ENCODE measurements around the gene CLOCK. TPM values are rescaled to one million over a fixed set of nuclear protein-coding genes. Genes with fewer than 3 reads are reported as not detected.
A peak's percentile ranks its signal among the peaks of the same experiment; 100 is the strongest.

The CLOCK gene
- total RNA-seq, 1 experiment from 2014 or later, result 9.5 TPM

DNA sequence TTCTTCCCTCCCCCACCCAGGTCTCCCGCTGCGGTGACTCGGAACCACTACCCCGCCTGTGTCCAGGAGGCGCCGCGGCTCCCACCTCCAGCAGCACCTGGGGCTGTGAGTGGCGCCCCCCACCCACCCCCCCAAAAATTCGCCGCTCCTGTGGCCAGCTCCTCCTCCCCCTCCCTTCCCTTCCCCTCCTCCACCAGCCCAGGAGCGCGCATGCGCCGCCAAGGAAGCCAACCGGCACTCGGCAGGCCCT is 278 bp downstream of the CLOCK start:
- H3K9me3 ChIP-seq, result no peaks in the 10 kb centered on the region
- intact Hi-C loops (cut with micrococcal nuclease; ENCODE audit: unreplicated experiment), result loop anchor here (2.0 to 10.0 kb wide), 5 partner anchors 22 to 199 kb away; partner anchors contain the start of gene SRD5A3
- H3K4me1 ChIP-seq, result peaks cover 19% of the 10 kb centered on the region
- no peaks in the 10 kb centered on the region for H3K36me3 ChIP-seq (ENCODE audit: control insufficient read depth, insufficient read depth, low read length)
- peak overlapping the region; percentile 56 for H3K27ac Mint-ChIP-seq (ENCODE audit: unreplicated experiment)
- no peaks in the 10 kb centered on the region for H3K36me3 Mint-ChIP-seq (ENCODE audit: insufficient read depth, unreplicated experiment)
- peak overlapping the region; percentile 83 for H3K4me3 Mint-ChIP-seq (ENCODE audit: unreplicated experiment)
- no TSS peak for BruUV-seq (replicated peaks)
- TF ChIP-seq, protein P1, sequence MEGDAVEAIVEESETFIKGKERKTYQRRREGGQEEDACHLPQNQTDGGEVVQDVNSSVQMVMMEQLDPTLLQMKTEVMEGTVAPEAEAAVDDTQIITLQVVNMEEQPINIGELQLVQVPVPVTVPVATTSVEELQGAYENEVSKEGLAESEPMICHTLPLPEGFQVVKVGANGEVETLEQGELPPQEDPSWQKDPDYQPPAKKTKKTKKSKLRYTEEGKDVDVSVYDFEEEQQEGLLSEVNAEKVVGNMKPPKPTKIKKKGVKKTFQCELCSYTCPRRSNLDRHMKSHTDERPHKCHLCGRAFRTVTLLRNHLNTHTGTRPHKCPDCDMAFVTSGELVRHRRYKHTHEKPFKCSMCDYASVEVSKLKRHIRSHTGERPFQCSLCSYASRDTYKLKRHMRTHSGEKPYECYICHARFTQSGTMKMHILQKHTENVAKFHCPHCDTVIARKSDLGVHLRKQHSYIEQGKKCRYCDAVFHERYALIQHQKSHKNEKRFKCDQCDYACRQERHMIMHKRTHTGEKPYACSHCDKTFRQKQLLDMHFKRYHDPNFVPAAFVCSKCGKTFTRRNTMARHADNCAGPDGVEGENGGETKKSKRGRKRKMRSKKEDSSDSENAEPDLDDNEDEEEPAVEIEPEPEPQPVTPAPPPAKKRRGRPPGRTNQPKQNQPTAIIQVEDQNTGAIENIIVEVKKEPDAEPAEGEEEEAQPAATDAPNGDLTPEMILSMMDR (IDR thresholded peaks at IDR 0.05; ENCODE audit: insufficient read depth in 1 of 2, low read depth in 1 of 2, low read length in 1 of 2, severe bottlenecking in 1 of 2, unreplicated experiment in 1 of 2), result no peak
- no peaks in the 10 kb centered on the region for H3K27me3 ChIP-seq (replicated peaks; ENCODE audit: control insufficient read depth, insufficient read depth, low read length)
- peak in 1 of 2 experiments; percentile 76 for DNase-seq
- CTCF ChIA-PET, result interaction anchor here (0.8 to 1.5 kb wide), 5 partner anchors 8 to 161 kb away, joined by 4 to 5 read pairs (median 4); no protein-coding TSS in a partner anchor
- no peaks in the 10 kb centered on the region for H3K9me3 Mint-ChIP-seq (ENCODE audit: unreplicated experiment)
- H3K27me3 Mint-ChIP-seq (ENCODE audit: insufficient read depth, unreplicated experiment), result no peaks in the 10 kb centered on the region
- peaks cover 23% of the 10 kb centered on the region for H3K4me1 Mint-ChIP-seq (ENCODE audit: low read depth, unreplicated experiment)
- POLR2A ChIA-PET, result interaction anchor here (0.5 to 0.7 kb wide), 2 partner anchors 53 to 148 kb away, joined by 3 to 4 read pairs; no protein-coding TSS in a partner anchor
- H3K4me3 ChIP-seq (ENCODE audit: low read depth, low read length), result peak overlapping the region; percentile 82

DNA sequence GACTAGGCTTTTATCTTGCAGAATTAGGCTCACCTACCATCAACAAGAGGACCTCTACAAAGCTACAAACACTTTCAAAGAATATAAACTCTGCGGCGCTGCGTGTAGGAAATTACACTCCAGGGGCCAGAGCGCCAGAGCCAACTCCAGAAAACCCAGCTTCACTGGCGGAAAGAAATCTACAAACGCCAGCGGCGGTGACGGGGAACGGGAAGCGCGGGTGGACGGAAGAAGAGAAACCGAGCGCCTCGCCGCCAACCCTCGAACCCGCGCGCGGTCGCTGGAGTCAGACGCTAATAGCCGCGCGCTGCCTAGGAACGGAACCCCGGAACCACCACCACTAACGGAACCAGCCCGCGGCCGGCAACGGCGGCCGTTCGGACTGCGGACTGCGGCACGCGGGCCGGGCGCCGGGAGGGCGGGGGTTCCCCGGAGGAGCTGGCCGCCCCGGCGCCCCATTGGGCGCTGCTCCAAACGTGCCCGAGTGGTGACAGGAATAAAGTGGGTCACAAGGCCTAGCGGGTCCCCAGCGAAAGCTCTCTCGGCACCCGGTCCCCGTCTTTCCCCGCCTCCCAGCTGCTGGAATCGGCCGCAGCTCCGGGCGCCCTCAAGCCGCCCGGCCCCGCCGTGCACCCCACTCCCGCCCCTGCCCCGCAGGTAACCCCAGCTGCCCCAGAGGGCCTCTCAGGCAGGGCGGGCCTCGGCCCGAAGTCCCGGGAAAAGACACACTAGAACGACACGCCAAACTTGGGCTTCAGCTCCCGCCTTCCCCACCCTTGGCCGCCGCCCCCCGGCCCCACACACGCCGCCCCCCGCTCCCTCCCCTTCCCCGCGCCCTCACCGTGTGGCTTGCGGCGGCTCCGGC is 836 bp downstream of the CLOCK start:
- peaks cover 19% of the 10 kb centered on the region for H3K4me1 ChIP-seq

DNA sequence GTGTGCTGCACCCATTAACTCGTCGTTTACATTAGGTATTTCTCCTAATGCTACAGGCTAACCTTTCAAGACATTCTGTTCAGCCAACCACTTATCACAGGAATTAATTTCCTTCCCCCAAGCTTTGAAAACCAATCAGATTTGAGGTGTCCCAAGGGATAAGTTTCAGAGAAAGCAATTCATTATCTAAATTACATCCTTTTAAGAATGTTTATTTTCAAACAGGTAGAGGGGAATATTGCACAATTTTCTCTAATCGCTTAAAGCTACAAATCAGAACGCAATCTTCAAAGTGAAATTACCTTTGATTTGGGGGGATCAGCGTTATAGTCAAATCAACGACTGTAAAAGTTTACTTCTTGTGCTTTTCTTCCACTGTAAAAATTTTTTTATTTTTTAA is 1.6 kb downstream of the CLOCK start:
- Histone ChIP-seq H3K4me3 (ENCODE audit: low read depth, low read length) (peak overlapping the region; percentile 82), H3K9me3 (no peaks in the 10 kb centered on the region), H3K36me3 (ENCODE audit: control insufficient read depth, insufficient read depth, low read length) (no peaks in the 10 kb centered on the region), H3K27me3 (replicated peaks; ENCODE audit: control insufficient read depth, insufficient read depth, low read length) (no peaks in the 10 kb centered on the region), H3K4me1 (peaks cover 19% of the 10 kb centered on the region)
- H3K4me3 Mint-ChIP-seq (ENCODE audit: unreplicated experiment), result peak overlapping the region; percentile 83
- H3K27ac Mint-ChIP-seq (ENCODE audit: unreplicated experiment), result peak overlapping the region; percentile 63
- H3K27me3 Mint-ChIP-seq (ENCODE audit: insufficient read depth, unreplicated experiment), result no peaks in the 10 kb centered on the region
- H3K9me3 Mint-ChIP-seq (ENCODE audit: unreplicated experiment), result no peaks in the 10 kb centered on the region
- ChIA-PET CTCF (interaction anchor here (1.5 kb wide), 1 partner anchor 9 kb away, joined by 5 read pairs; no protein-coding TSS in a partner anchor), POLR2A (no interaction called here)
- H3K36me3 Mint-ChIP-seq (ENCODE audit: insufficient read depth, unreplicated experiment), result no peaks in the 10 kb centered on the region
- no peak for DNase-seq
- BruUV-seq (replicated peaks), result TSS peak; percentile 32
- H3K4me1 Mint-ChIP-seq (ENCODE audit: low read depth, unreplicated experiment), result peaks cover 17% of the 10 kb centered on the region
- intact Hi-C loops (cut with micrococcal nuclease; ENCODE audit: unreplicated experiment), result loop anchor here (5.0 to 10.0 kb wide), 3 partner anchors 108 to 198 kb away; partner anchors contain the start of gene SRD5A3
- TF ChIP-seq, protein P1 (IDR thresholded peaks at IDR 0.05; ENCODE audit: insufficient read depth in 1 of 2, low read depth in 1 of 2, low read length in 1 of 2, severe bottlenecking in 1 of 2, unreplicated experiment in 1 of 2), result no peak

More for the DNA sequence above, 836 bp downstream of the CLOCK start:
- CTCF ChIA-PET, result interaction anchor here (0.8 to 1.5 kb wide), 5 partner anchors 9 to 160 kb away, joined by 4 to 5 read pairs (median 4); no protein-coding TSS in a partner anchor
- no peaks in the 10 kb centered on the region for H3K9me3 ChIP-seq
- POLR2A ChIA-PET, result interaction anchor here (0.5 to 0.7 kb wide), 2 partner anchors 52 to 148 kb away, joined by 3 to 4 read pairs; no protein-coding TSS in a partner anchor
- TF ChIP-seq, protein P1 (IDR thresholded peaks at IDR 0.05; ENCODE audit: insufficient read depth in 1 of 2, low read depth in 1 of 2, low read length in 1 of 2, severe bottlenecking in 1 of 2, unreplicated experiment in 1 of 2), result no peak
- no peaks in the 10 kb centered on the region for H3K27me3 ChIP-seq (replicated peaks; ENCODE audit: control insufficient read depth, insufficient read depth, low read length)
- intact Hi-C loops (cut with micrococcal nuclease; ENCODE audit: unreplicated experiment), result loop anchor here (2.0 to 10.0 kb wide), 5 partner anchors 23 to 199 kb away; partner anchors contain the start of gene SRD5A3
- DNase-seq, result peak; percentile 71 to 72
- BruUV-seq (replicated peaks), result no TSS peak
- H3K36me3 ChIP-seq (ENCODE audit: control insufficient read depth, insufficient read depth, low read length), result no peaks in the 10 kb centered on the region
- H3K9me3 Mint-ChIP-seq (ENCODE audit: unreplicated experiment), result no peaks in the 10 kb centered on the region
- peak overlapping the region; percentile 82 for H3K4me3 ChIP-seq (ENCODE audit: low read depth, low read length)
- H3K36me3 Mint-ChIP-seq (ENCODE audit: insufficient read depth, unreplicated experiment), result no peaks in the 10 kb centered on the region
- H3K4me1 Mint-ChIP-seq (ENCODE audit: low read depth, unreplicated experiment), result peaks cover 23% of the 10 kb centered on the region
- peak overlapping the region; percentile 63 for H3K27ac Mint-ChIP-seq (ENCODE audit: unreplicated experiment)
- peak overlapping the region; percentile 83 for H3K4me3 Mint-ChIP-seq (ENCODE audit: unreplicated experiment)
- H3K27me3 Mint-ChIP-seq (ENCODE audit: insufficient read depth, unreplicated experiment), result no peaks in the 10 kb centered on the region
